ENCODE measurements around the gene HDHD3. TPM values are rescaled to one million over a fixed set of nuclear protein-coding genes. Genes with fewer than 3 reads are reported as not detected.
A peak's percentile ranks its signal among the peaks of the same experiment; 100 is the strongest.
"Not testable (repeated sequence)": the region's sequence is repeated elsewhere in the genome, so short reads cannot be mapped to it uniquely, and the experiment has no call there.

HDHD3 gene
- polyA plus RNA-seq, 10 donors: 3.0 to 6.0 (median 4.6) TPM

DNA sequence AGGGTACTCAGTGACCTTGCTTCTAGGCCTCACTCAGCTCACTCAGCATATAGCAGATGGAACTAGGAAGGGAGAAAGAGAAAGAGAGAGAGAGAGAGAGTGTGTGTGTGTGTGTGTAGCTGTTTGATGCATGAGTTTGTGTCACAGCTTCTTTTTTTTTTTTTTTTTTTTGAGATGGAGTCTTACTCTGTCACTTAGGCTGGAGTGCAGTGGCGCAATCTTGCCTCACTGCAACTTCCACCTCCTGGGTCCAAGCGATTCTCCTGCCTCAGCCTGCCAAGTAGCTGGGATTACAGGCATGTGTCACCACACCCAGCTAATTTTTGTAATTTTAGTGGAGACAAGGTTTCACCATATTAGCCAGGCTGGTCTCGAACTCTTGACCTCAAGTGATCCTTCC, 11.1 kb downstream of the HDHD3 start:
- DNase-seq: not testable (repeated sequence)

GRCh38 chr9:113364951-113365350, 11.8 kb downstream of the HDHD3 start:
- DNase-seq: no peak

- no peak for DNase-seq
Measured at GRCh38 chr9:113363336-113363735, 13.4 kb downstream of the HDHD3 start.

GRCh38 chr9:113361304-113362018, 15.3 kb downstream of the HDHD3 start:
- no peak for DNase-seq

- no peak for DNase-seq
Measured at GRCh38 chr9:113360242-113360842, 16.4 kb downstream of the HDHD3 start.

- peak in 1 of 3 donors; percentile 41 for DNase-seq
Measured at GRCh38 chr9:113359385-113359784, 17.4 kb downstream of the HDHD3 start.

GRCh38 chr9:113356686-113357292, 20.0 kb downstream of the HDHD3 start:
- DNase-seq: no peak

GRCh38 chr9:113355040-113355596, 21.7 kb downstream of the HDHD3 start:
- DNase-seq: no peak

DNA sequence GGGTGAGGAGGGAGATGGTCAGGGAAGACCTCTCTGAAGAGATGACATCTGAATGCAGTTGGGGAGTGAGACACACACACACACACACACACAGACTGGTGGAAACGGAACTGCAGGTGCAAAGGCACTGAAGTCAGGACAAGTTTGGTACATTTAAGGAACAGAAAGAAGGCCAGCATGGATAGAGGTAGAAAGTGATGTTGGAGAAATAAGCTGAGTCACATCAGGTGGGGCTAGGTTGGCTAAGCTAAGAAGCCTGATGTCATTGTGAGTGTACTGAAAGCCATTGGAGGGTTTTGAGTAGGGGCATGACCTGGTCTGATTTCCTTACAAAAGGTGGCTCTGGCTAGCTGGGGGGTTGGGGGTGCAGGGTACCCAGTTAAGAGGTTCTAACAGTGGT, 24.4 kb downstream of the HDHD3 start:
- DNase-seq: no peak

- no peak for DNase-seq
Measured at GRCh38 chr9:113352006-113352405, 24.8 kb downstream of the HDHD3 start.

DNA sequence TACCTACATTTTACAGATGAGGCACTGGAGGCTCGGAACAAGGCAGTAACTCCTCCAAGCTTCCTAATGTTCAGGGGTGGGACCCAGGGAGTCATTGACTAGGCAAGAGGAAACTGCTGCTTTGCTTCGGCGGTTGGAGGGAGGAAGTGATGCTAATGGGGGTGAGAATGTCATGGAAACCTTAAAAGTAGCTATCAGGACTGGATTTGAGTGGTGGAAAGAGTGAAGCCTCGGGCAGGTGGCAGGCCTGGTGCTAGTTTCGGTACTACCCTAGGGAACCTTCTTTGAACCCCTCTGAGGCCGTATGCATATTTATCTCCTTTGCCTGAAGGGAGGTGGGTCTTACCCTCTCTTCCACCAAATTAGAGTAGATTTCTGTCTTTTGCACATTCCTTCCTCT, 25.8 kb downstream of the HDHD3 start:
- DNase-seq: peak in 1 of 3 donors; percentile 19

GRCh38 chr9:113350107-113350661, 26.6 kb downstream of the HDHD3 start:
- DNase-seq: no peak

DNA sequence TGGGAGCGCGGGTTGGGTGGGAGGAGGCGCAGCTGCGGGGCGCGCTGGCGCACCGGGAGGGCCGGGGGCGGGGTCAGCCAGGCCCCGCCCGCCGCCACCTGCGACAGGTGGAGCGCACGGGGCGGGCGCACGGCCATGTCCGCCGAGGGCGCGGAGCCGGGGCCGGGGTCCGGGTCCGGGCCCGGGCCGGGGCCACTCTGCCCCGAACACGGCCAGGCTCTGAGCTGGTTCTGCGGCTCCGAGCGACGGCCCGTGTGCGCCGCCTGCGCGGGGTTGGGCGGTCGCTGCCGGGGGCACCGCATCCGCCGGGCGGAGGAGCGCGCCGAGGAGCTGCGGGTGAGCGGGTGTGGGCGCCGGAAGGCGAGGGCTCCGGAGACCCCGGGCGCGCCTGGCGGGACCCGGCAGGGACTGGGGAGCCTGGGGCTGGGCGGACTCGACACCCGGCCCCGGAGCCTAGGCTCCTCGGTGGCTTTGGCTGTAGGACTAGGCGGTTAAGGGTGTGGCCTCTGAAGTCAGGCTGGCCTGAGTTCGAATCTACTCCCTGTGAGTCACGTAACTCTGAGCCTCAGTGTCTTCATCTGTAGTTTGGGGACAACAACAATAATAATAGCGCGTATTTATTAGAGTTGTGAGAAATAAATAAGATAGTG, 27.2 kb downstream of the HDHD3 start, which contains the start of gene BSPRY:
Gene BSPRY (plus strand): TSS at position 97 of the 650 bp plus-strand sequence. CDS start 39 bp downstream, at position 136.
- DNase-seq: peak in 1 of 3 donors; percentile 12

GRCh38 chr9:113349066-113349444, 27.7 kb downstream of the HDHD3 start:
- DNase-seq: no peak

DNA sequence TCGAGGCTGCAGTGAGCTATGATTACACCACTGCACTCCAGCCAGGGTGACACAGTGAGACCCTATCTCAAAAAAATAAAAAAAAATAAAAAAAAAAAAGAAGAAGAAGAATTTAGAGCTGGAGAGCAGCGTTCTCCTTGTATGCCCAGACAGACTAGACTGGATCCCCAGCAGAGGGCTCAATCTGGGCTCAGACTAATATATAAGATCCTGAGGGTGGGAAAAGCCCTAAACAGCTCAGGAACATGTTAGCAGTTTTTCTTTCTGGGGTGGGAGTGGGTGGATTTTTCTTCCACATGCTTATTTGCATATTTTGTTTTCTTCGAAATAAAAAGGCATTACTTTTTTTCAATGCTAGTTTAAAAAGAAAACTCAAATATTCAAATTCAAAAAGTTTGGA, 28.3 kb downstream of the HDHD3 start:
- DNase-seq: no peak

DNA sequence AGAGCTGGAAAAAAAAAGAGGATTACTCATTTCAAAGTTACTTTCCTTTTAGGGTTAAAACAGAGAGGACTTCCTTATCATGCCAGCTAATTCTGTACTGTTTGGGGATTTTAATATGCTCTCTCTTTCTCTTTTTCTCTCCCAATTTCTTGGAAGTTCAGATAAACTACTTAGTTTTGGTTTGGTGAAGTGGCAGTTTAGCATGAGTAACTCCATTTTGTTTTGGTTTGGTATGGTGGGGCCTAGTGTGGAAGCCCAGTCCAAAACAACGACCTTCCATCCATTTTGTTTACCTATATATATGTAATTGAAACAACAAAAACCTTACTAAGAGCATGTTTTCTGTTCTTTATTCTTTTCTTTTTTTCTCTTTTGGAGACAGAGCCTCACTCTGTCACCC, 31.1 kb downstream of the HDHD3 start:
- DNase-seq: no peak

GRCh38 chr9:113345190-113345589, 31.6 kb downstream of the HDHD3 start:
- no peak for DNase-seq

DNA sequence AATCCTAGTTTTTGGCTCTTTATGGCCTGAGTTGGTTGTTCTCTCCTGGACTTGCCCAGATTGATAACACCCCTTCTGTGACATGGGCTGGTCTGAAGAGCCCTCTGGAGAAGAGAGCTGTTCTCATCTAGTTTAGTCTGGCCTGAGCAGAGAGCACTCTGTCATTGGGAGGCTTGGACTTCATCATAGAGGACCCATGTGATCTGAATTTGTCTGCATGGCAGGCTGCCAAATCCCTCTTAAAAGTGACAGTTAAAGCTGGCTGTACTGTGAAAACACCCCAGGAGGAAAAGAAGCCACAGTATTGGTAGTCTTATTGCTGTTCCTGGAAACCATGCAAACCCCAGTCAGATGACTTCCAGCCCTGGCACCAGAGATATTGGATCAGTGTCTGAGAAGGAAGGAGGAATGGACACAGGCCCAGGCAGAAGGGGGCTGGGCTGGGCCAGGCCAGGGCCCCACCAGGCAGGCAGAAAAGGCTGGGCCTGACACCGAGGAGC, 33.0 kb downstream of the HDHD3 start:
- peak; percentile 30 to 66 (median 37) for DNase-seq

DNA sequence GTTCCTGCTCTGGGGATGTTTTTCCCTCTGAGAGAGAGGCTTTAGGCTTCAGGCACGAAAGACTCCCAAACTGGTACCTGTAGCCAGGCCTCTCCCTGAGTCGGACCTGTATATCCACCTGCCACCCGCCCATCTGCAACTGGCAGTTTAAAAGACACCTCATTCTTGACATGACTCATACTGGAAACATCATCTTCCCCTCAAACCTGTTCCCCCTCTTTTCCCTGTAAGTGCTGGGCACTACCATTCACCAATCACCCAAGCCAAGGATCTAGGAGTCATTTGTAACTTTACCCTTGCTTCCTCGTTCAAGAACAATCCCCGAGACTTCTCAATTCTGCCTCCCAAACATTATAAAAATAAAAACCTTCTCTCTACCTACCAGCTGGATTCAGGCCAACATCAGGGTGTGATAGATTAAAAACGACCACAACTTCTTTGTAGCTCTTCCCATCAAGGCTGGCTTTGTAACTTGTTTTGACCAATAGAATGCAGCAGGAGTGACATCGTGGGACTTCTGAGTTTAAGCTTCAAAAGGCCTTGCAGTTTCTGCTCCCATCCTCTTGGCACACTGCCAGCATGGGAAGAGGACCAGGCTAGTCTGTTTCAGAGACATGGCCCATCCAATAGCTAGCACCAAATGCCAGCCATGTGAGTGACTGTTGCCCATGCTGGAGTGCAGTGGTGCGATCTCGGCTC, 34.9 kb downstream of the HDHD3 start:
- DNase-seq: peak in 1 of 3 donors; percentile 11

GRCh38 chr9:113340011-113340699, 36.6 kb downstream of the HDHD3 start, which contains the start of gene WDR31:
Gene WDR31, minus strand, starts transcription at chr9:113340275. Its CDS starts 8,253 bp downstream, at chr9:113332022.
- peak; percentile 88 to 97 (median 92) for DNase-seq

Measured in muscle of back (tissue), 11 donors.